ENCODE results near the gene ELFN1. TPM values are rescaled to one million over a fixed set of nuclear protein-coding genes. Genes with fewer than 3 reads are reported as not detected.

The ELFN1 gene
- polyA plus RNA-seq, 1 of the 3 experiments (the other 2 are of a cell fraction) = 0.05 TPM

DNA sequence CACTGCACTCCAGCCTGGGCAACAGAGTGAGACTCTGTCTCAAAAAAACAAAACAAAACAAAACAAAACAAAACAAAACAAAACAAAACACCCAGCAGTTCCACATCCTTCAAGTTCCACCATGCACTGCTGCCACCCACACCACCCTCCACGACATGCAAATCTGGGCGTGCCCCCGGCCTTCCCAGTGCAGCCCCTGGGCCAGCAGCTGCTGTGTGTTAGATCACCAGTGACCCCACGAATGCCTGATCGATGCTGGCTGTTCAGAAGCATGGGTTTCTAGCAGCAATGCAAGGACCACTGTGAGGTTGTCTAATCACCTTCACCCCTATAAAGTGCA lies 36.3 kb downstream of the ELFN1 start:
- DNase-seq = no peak
- 40% methylated on average over 5 of the region's 5 CpGs for WGBS (ENCODE audit: low lambda C conversion rate)
- no peak overlapping the region for H2AFZ ChIP-seq (ENCODE audit: low read depth)
- CTCF ChIA-PET = interaction anchor here (1.6 to 2.5 kb wide), 2 partner anchors 16 to 42 kb away, joined by 4 to 8 read pairs; no protein-coding TSS in a partner anchor
- TF ChIP-seq JUND (IDR thresholded peaks at IDR 0.05) (no peak), CHD2 (IDR thresholded peaks at IDR 0.05; ENCODE audit: low read length, partially characterized antibody) (no peak), TCF12 (IDR thresholded peaks at IDR 0.05) (no peak), FOXJ3 (CRISPR knock-in tag; IDR thresholded peaks at IDR 0.05) (no peak)
- TF ChIP-seq, protein P1, sequence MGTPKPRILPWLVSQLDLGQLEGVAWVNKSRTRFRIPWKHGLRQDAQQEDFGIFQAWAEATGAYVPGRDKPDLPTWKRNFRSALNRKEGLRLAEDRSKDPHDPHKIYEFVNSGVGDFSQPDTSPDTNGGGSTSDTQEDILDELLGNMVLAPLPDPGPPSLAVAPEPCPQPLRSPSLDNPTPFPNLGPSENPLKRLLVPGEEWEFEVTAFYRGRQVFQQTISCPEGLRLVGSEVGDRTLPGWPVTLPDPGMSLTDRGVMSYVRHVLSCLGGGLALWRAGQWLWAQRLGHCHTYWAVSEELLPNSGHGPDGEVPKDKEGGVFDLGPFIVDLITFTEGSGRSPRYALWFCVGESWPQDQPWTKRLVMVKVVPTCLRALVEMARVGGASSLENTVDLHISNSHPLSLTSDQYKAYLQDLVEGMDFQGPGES (IDR thresholded peaks at IDR 0.05; ENCODE audit: low read depth, low read length) = no peak
- no peak overlapping the region for H3K4me3 ChIP-seq (ENCODE audit: low read depth in 2 of 2, low read length in 1 of 2)
- H3K36me3 ChIP-seq (replicated peaks in 1 of 2; ENCODE audit: control insufficient read depth in 1 of 2, insufficient read depth in 2 of 2, low read length in 1 of 2) = no peaks in the 10 kb centered on the region
- POLR2A ChIA-PET = no interaction called here
- no peaks in the 10 kb centered on the region for H3F3A ChIP-seq (replicated peaks; ENCODE audit: insufficient read depth)
- no peaks in the 10 kb centered on the region for H3K79me2 ChIP-seq (ENCODE audit: insufficient read depth)
- no peaks in the 10 kb centered on the region for H3K27me3 ChIP-seq (ENCODE audit: insufficient read depth)
- H3K27ac ChIP-seq (ENCODE audit: low read depth in 2 of 2, low read length in 1 of 2) = no peak overlapping the region
- peaks cover 8% of the 10 kb centered on the region for H3K9me3 ChIP-seq
- peaks cover 0 to 25% of the 10 kb centered on the region in 2 experiments; a peak in 1 of 4 replicates for H3K4me1 ChIP-seq (ENCODE audit: control insufficient read depth in 1 of 2, insufficient read depth in 2 of 2, low read depth in 1 of 2, low read length in 1 of 2)
- H3K9ac ChIP-seq = no peak overlapping the region
- H3K9me2 ChIP-seq = no peaks in the 10 kb centered on the region
- H4K20me1 ChIP-seq (ENCODE audit: insufficient read depth) = no peaks in the 10 kb centered on the region
- H3K4me2 ChIP-seq = no peak overlapping the region

DNA sequence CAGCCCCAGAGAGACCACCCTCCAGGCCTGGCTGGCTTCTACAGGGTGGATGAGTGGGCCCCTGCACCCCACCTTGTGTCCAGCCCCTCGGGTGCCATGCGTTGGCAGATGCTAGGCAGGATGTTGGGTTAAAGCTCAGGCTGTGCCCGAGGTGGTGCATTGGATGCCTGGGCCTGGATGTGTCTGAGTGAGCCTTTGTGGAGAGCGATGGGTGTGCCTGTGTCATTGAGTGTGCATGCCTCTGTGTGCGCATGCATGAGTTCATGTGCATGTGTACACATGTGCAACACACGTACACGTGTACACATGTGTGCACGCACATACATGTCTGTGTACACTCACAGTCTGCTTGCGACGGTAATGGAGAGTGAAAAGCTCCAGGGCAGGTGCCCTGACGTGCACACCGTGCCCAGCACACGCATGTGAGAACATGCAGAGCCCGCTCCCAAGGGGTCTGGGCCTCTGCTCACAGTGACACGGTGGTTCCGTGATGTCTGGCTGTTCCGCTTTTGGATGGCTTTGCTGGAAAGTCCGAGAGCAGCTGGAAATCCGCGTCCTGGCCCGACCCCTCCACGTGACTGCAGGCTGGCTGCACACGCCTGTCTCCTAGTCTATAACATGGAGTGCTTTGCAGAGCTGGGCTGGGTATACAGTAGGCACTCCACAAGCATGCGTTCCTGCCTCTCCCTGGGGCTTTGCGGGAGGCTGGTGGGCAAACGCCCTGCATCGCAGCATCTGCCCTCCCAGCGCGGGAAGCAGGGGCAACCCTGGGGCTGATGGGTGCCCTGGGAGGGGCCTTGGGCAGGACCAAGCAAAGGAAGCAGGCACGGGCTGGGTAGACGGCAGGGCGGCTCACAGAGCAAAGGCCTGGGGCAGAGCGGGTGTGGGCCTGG lies 36.9 kb downstream of the ELFN1 start:
- no peak overlapping the region for H2AFZ ChIP-seq (ENCODE audit: low read depth)
- POLR2A ChIA-PET = no interaction called here

More for the DNA sequence above, 36.9 kb downstream of the ELFN1 start:
- Histone ChIP-seq H4K20me1 (ENCODE audit: insufficient read depth) (no peaks in the 10 kb centered on the region), H3K36me3 (replicated peaks in 1 of 2; ENCODE audit: control insufficient read depth in 1 of 2, insufficient read depth in 2 of 2, low read length in 1 of 2) (no peaks in the 10 kb centered on the region), H3K27ac (ENCODE audit: low read depth in 2 of 2, low read length in 1 of 2) (no peak overlapping the region), H3K4me2 (no peak overlapping the region), H3K9me2 (no peaks in the 10 kb centered on the region), H3F3A (replicated peaks; ENCODE audit: insufficient read depth) (no peaks in the 10 kb centered on the region), H3K4me3 (ENCODE audit: low read depth in 2 of 2, low read length in 1 of 2) (no peak overlapping the region), H3K4me1 (ENCODE audit: control insufficient read depth in 1 of 2, insufficient read depth in 2 of 2, low read depth in 1 of 2, low read length in 1 of 2) (peaks cover 0 to 29% of the 10 kb centered on the region in 2 experiments; a peak in 1 of 4 replicates), H3K79me2 (ENCODE audit: insufficient read depth) (no peaks in the 10 kb centered on the region), H3K9me3 (peaks cover 8% of the 10 kb centered on the region), H3K27me3 (ENCODE audit: insufficient read depth) (no peaks in the 10 kb centered on the region), H3K9ac (no peak overlapping the region)
- peak; percentile 45 for DNase-seq
- 80% methylated on average over 25 of the region's 33 CpGs for WGBS (ENCODE audit: low lambda C conversion rate)
- CTCF ChIA-PET = interaction anchor here (1.0 to 2.5 kb wide), 3 partner anchors 10 to 42 kb away, joined by 3 to 8 read pairs (median 4); no protein-coding TSS in a partner anchor
- TF ChIP-seq GABPA (IDR thresholded peaks at IDR 0.05; ENCODE audit: low read depth) (no peak), NRF1 (IDR thresholded peaks at IDR 0.05; ENCODE audit: low read depth, low read length) (no peak), EZH2phosphoT487 (IDR thresholded peaks at IDR 0.05; ENCODE audit: borderline replicate concordance, low read depth) (no peak), RAD21 (IDR thresholded peaks at IDR 0.05; ENCODE audit: low read length) (no peak), GATA2 (CRISPR knock-in tag; IDR thresholded peaks at IDR 0.05) (no peak)
- TF ChIP-seq, protein P2, sequence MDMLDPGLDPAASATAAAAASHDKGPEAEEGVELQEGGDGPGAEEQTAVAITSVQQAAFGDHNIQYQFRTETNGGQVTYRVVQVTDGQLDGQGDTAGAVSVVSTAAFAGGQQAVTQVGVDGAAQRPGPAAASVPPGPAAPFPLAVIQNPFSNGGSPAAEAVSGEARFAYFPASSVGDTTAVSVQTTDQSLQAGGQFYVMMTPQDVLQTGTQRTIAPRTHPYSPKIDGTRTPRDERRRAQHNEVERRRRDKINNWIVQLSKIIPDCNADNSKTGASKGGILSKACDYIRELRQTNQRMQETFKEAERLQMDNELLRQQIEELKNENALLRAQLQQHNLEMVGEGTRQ (IDR thresholded peaks at IDR 0.05; ENCODE audit: borderline replicate concordance, low read depth, low read length) = no peak
- TF ChIP-seq, protein P3, sequence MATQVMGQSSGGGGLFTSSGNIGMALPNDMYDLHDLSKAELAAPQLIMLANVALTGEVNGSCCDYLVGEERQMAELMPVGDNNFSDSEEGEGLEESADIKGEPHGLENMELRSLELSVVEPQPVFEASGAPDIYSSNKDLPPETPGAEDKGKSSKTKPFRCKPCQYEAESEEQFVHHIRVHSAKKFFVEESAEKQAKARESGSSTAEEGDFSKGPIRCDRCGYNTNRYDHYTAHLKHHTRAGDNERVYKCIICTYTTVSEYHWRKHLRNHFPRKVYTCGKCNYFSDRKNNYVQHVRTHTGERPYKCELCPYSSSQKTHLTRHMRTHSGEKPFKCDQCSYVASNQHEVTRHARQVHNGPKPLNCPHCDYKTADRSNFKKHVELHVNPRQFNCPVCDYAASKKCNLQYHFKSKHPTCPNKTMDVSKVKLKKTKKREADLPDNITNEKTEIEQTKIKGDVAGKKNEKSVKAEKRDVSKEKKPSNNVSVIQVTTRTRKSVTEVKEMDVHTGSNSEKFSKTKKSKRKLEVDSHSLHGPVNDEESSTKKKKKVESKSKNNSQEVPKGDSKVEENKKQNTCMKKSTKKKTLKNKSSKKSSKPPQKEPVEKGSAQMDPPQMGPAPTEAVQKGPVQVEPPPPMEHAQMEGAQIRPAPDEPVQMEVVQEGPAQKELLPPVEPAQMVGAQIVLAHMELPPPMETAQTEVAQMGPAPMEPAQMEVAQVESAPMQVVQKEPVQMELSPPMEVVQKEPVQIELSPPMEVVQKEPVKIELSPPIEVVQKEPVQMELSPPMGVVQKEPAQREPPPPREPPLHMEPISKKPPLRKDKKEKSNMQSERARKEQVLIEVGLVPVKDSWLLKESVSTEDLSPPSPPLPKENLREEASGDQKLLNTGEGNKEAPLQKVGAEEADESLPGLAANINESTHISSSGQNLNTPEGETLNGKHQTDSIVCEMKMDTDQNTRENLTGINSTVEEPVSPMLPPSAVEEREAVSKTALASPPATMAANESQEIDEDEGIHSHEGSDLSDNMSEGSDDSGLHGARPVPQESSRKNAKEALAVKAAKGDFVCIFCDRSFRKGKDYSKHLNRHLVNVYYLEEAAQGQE (IDR thresholded peaks at IDR 0.05; ENCODE audit: low read depth, low read length) = no peak
